ENCODE data around the gene FAM131B. TPM values are rescaled to one million over a fixed set of nuclear protein-coding genes. Genes with fewer than 3 reads are reported as not detected.

The FAM131B gene
- total RNA-seq, 1 experiment from 2014 or later, result 17.3 TPM

DNA sequence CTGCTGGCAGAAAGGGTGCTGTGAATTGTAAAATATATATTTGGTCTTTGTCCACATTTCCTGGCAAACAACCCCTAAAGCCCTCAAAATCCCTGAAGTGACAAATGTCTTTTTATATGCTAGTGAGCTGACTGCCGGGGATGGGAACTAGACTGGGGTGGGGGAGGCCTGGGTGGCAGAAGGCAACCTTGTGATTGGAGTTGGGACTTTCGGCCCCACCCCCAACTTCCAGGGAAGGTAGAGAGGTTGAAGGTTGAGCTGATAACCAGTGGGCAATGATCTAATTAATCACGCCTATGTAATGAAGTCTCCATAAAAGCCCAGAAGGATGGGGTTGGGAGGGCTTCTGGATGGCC is 43.5 kb upstream of the FAM131B start:
- no peak overlapping the region for H3K23ac ChIP-seq (ENCODE audit: insufficient read length, low read depth, low read length)
- no peaks in the 10 kb centered on the region for H3K27me3 ChIP-seq (ENCODE audit: insufficient read depth, low read length)
- peak overlapping the region; percentile 87 for H3K4me2 ChIP-seq (ENCODE audit: insufficient read depth, insufficient read length, low read length)
- H3K79me1 ChIP-seq (ENCODE audit: insufficient read depth, low read depth, low read length, poor library complexity, severe bottlenecking), result no peaks in the 10 kb centered on the region
- peaks cover 18% of the 10 kb centered on the region for H3K4me1 ChIP-seq (ENCODE audit: insufficient read depth, low read length)
- H4K91ac ChIP-seq (ENCODE audit: insufficient read length, low read depth, low read length), result no peak overlapping the region
- no peak overlapping the region for H3K4ac ChIP-seq (ENCODE audit: low read depth, low read length)
- H2AFZ ChIP-seq (ENCODE audit: low read length), result no peak overlapping the region
- H2BK15ac ChIP-seq (ENCODE audit: low read depth, low read length), result no peak overlapping the region
- no peak overlapping the region for H3K27ac ChIP-seq (ENCODE audit: insufficient read length, low read depth, low read length)
- Mint-ChIP-seq H3K27me3 (ENCODE audit: low read depth) (no peaks in the 10 kb centered on the region), H3K4me3 (peak overlapping the region; percentile 87 to 96), H3K27ac (peak overlapping the region in 1 of 3 experiments; percentile 46; a peak in 2 of 7 replicates), H3K36me3 (ENCODE audit: insufficient read depth in 1 of 3, low read depth in 3 of 3) (peaks cover 40 to 45% (median 43%) of the 10 kb centered on the region in 3 experiments), H3K9me3 (no peaks in the 10 kb centered on the region), H3K4me1 (peaks cover 57 to 61% of the 10 kb centered on the region in 2 experiments)
- WGBS (ENCODE audit: extremely low coverage, insufficient read length, low lambda C conversion rate), result no CpG with 5 or more reads among the region's 3 CpGs
- no peaks in the 10 kb centered on the region for H4K20me1 ChIP-seq (ENCODE audit: control insufficient read depth, insufficient read depth, insufficient read length)
- no peak overlapping the region for H2AK5ac ChIP-seq (ENCODE audit: insufficient read length, low read length)
- H3T11ph ChIP-seq (ENCODE audit: low read length), result no peak overlapping the region
- peak; percentile 89 for DNase-seq
- H3K18ac ChIP-seq (ENCODE audit: insufficient read length, low read depth, low read length), result no peak overlapping the region
- H2BK120ac ChIP-seq (ENCODE audit: low read depth, low read length, poor library complexity, severe bottlenecking), result no peak overlapping the region
- H2BK12ac ChIP-seq (ENCODE audit: insufficient read length, low read depth, low read length), result no peak overlapping the region
- H2BK5ac ChIP-seq (ENCODE audit: insufficient read length, low read length), result no peak overlapping the region
- no peak overlapping the region for H2BK20ac ChIP-seq (ENCODE audit: low read depth, low read length, poor library complexity, severe bottlenecking)
- no peak overlapping the region for H3K14ac ChIP-seq (ENCODE audit: insufficient read depth, low read length)
- H3K79me2 ChIP-seq (ENCODE audit: insufficient read depth, low read length), result peaks cover 13% of the 10 kb centered on the region; the same call in 1 of the 2 replicates
- peaks cover 10% of the 10 kb centered on the region for H3K23me2 ChIP-seq (ENCODE audit: insufficient read length, low read depth, low read length, poor library complexity, severe bottlenecking)
- no peak overlapping the region for H3K56ac ChIP-seq (ENCODE audit: insufficient read length, low read depth, low read length)
- no peaks in the 10 kb centered on the region for H3K9me3 ChIP-seq (ENCODE audit: control insufficient read depth, low read depth, low read length)
- TF ChIP-seq, protein P1, sequence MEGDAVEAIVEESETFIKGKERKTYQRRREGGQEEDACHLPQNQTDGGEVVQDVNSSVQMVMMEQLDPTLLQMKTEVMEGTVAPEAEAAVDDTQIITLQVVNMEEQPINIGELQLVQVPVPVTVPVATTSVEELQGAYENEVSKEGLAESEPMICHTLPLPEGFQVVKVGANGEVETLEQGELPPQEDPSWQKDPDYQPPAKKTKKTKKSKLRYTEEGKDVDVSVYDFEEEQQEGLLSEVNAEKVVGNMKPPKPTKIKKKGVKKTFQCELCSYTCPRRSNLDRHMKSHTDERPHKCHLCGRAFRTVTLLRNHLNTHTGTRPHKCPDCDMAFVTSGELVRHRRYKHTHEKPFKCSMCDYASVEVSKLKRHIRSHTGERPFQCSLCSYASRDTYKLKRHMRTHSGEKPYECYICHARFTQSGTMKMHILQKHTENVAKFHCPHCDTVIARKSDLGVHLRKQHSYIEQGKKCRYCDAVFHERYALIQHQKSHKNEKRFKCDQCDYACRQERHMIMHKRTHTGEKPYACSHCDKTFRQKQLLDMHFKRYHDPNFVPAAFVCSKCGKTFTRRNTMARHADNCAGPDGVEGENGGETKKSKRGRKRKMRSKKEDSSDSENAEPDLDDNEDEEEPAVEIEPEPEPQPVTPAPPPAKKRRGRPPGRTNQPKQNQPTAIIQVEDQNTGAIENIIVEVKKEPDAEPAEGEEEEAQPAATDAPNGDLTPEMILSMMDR (conservative IDR thresholded peaks at IDR 0.05), result no peak
- H3K9ac ChIP-seq (ENCODE audit: extremely low read depth, insufficient read length, low read length), result no peak overlapping the region
- H4K5ac ChIP-seq (ENCODE audit: insufficient read length, low read depth, low read length), result no peak overlapping the region
- H4K8ac ChIP-seq (replicated peaks; ENCODE audit: insufficient read length, low read depth, low read length), result no peak overlapping the region
